Liver (tissue), 10 donors: ENCODE measurements around the gene ART5. TPM values are rescaled to one million over a fixed set of nuclear protein-coding genes. Genes with fewer than 3 reads are reported as not detected.
"Not testable (repeated sequence)": the region's sequence is repeated elsewhere in the genome, so short reads cannot be mapped to it uniquely, and the experiment has no call there.

Experiments
- DNase-seq: peaks from one replicate; pipeline ENCODE4 v3.0.0-alpha.2; 2017; ENCODE audit warnings: low spot score
- H3K27ac ChIP-seq, 2 donors: one replicate each; pipeline ENCODE4 v1.7.0; 2013; ENCODE audit warnings: inconsistent platforms in 2 of 2, low read length in 2 of 2, control low read depth in 1 of 2, low read depth in 1 of 2, mild to moderate bottlenecking in 1 of 2
- H3K27me3 ChIP-seq, 4 donors: one replicate each; pipeline versions ENCODE4 v1.6.1 to v1.7.0; 2013; ENCODE audit warnings: low read length in 3 of 4, inconsistent platforms in 1 of 4, mild to moderate bottlenecking in 1 of 4, moderate library complexity in 1 of 4; ENCODE audit not compliant: control insufficient read depth in 4 of 4, insufficient read depth in 4 of 4
- H3K36me3 ChIP-seq, 4 donors: one replicate each; pipeline versions ENCODE4 v1.6.1 to v1.7.0; 2013; ENCODE audit warnings: low read length in 3 of 4, mild to moderate bottlenecking in 3 of 4, low read depth in 1 of 4, moderate library complexity in 1 of 4; ENCODE audit not compliant: control insufficient read depth in 4 of 4, insufficient read depth in 3 of 4
- H3K4me1 ChIP-seq, 4 donors: one replicate each; pipeline versions ENCODE4 v1.6.1 to v1.7.0; 2013; ENCODE audit warnings: low read length in 3 of 4, mild to moderate bottlenecking in 3 of 4, moderate library complexity in 1 of 4; ENCODE audit not compliant: control insufficient read depth in 4 of 4, insufficient read depth in 4 of 4
- H3K4me3 ChIP-seq, 3 donors: one replicate each; pipeline versions ENCODE4 v1.6.1 to v1.7.0; 2013; ENCODE audit warnings: low read length in 3 of 3, control low read depth in 1 of 3, low read depth in 1 of 3, mild to moderate bottlenecking in 1 of 3
- H3K9ac ChIP-seq, 2 donors: one replicate each; pipeline ENCODE4 v1.7.0; 2013; ENCODE audit warnings: low read length in 2 of 2, mild to moderate bottlenecking in 2 of 2, moderate library complexity in 2 of 2, control low read depth in 1 of 2, low read depth in 1 of 2
- H3K9me3 ChIP-seq, 4 donors: one replicate each; pipeline versions ENCODE4 v1.6.1 to v1.7.0; 2013; ENCODE audit warnings: low read length in 3 of 4; ENCODE audit not compliant: control insufficient read depth in 4 of 4
- WGBS: extraction: QIAGEN DNeasy Blood & Tissue Kit; methylation state at CpG from one replicate; pipeline ENCODE4 v1.1.7; 2013; 5-methylcytosine and 5-hydroxymethylcytosine counted together
- polyA plus RNA-seq, 2 donors: library from polyadenylated mRNA; stranded (reverse) in 1 of 2; unstranded in 1 of 2; fragments of 200-250 nt in 1 of 2; fragments of >200 nt in 1 of 2; fragmentation: Nextera tagmentation in 1 of 2; extraction: Ambion mirVana in 1 of 2; gene quantifications; one replicate each; pipeline versions ENCODE4 v1.2.1 to v1.2.3, GENCODE V29; 2013 to 2015
- small RNA-seq: library from RNA; depleted of rRNA; stranded (forward); fragments of <200 nt; gene quantifications from one replicate; pipeline ENCODE3, GENCODE V24; 2014
- total RNA-seq, 2 donors: library from RNA; depleted of rRNA; stranded (reverse); fragments of >200 nt; gene quantifications; one replicate each; pipeline ENCODE4 v1.2.3, GENCODE V29; 2014
- donor health status: healthy.
- donor health status: healthy.
- donor health status: healthy.
- donor health status: healthy.
- donor health status: healthy.

ART5 gene
- total and polyA plus RNA-seq, 4 donors, result 0.17 to 0.93 TPM; not detected in 2

GRCh38 chr11:3597743-3598142, 44.0 kb downstream of the ART5 start:
- H3K4me1 ChIP-seq, H3K9ac ChIP-seq, H3K36me3 ChIP-seq, DNase-seq, H3K27me3 ChIP-seq, H3K27ac ChIP-seq, H3K4me3 ChIP-seq, H3K9me3 ChIP-seq: not testable (repeated sequence)
- WGBS, result 94% methylated on average over 15 of the region's 15 CpGs

- not testable (repeated sequence) for DNase-seq, H3K27ac ChIP-seq, H3K4me3 ChIP-seq, H3K27me3 ChIP-seq, H3K4me1 ChIP-seq, H3K36me3 ChIP-seq, H3K9me3 ChIP-seq, H3K9ac ChIP-seq
- WGBS, result 95% methylated on average over 24 of the region's 24 CpGs
Observed at GRCh38 chr11:3591326-3591725, 50.5 kb downstream of the ART5 start.

GRCh38 chr11:3590193-3590592, 51.6 kb downstream of the ART5 start:
- not testable (repeated sequence) for DNase-seq, H3K4me3 ChIP-seq, H3K36me3 ChIP-seq, H3K9ac ChIP-seq, H3K4me1 ChIP-seq, H3K27me3 ChIP-seq, H3K9me3 ChIP-seq, H3K27ac ChIP-seq
- 66% methylated on average over 2 of the region's 2 CpGs for WGBS

- not testable (repeated sequence) for H3K27me3 ChIP-seq, H3K36me3 ChIP-seq, H3K4me1 ChIP-seq, H3K27ac ChIP-seq, H3K9me3 ChIP-seq, DNase-seq, H3K9ac ChIP-seq, H3K4me3 ChIP-seq
- 90% methylated on average over 11 of the region's 11 CpGs for WGBS
Observed at GRCh38 chr11:3588776-3589175, 53.0 kb downstream of the ART5 start.

Small RNAs within 50 kb of the gene (small RNA-seq; reads per million reads assigned to genes)
- gene RF00019, result not detected

Other genes with a start within 250 kb of the ART5 start
- not detected for gene ART1, start 3.1 kb upstream of the ART5 start, total RNA-seq
- gene ART1, start 3.1 kb upstream of the ART5 start, polyA plus RNA-seq, result not detected
- gene CHRNA10, start 29.4 kb upstream of the ART5 start, total RNA-seq, result 1 to 10 TPM in 1 of 2 donors, under 1 TPM in 1; 0.56 to 1.7 TPM
- under 1 TPM; 0.10 to 0.16 TPM for gene CHRNA10, start 29.4 kb upstream of the ART5 start, polyA plus RNA-seq
- 10 to 100 TPM; 68.9 to 75.0 TPM for gene NUP98, start 155.6 kb upstream of the ART5 start, total RNA-seq
- gene NUP98, start 155.6 kb upstream of the ART5 start, polyA plus RNA-seq, result 10 to 100 TPM; 10.9 to 18.8 TPM
- gene PGAP2, start 166.6 kb upstream of the ART5 start, total RNA-seq, result 10 to 100 TPM; 11.6 to 12.3 TPM
- gene PGAP2, start 166.6 kb upstream of the ART5 start, polyA plus RNA-seq, result 10 to 100 TPM in 1 of 2 donors, 1 to 10 TPM in 1; 10.0 to 14.8 TPM
- gene RHOG, start 199.0 kb upstream of the ART5 start, total RNA-seq, result 10 to 100 TPM in 1 of 2 donors, 1 to 10 TPM in 1; 7.4 to 13.8 TPM
- gene RHOG, start 199.0 kb upstream of the ART5 start, polyA plus RNA-seq, result 10 to 100 TPM; 21.9 to 32.9 TPM
- 10 to 100 TPM; 21.6 to 42.9 TPM for gene STIM1, start 213.7 kb upstream of the ART5 start, total RNA-seq
- gene STIM1, start 213.7 kb upstream of the ART5 start, polyA plus RNA-seq, result 10 to 100 TPM; 19.7 to 28.5 TPM